Osteocyte (in vitro differentiated cells): ENCODE data around the gene CENPO. TPM values are rescaled to one million over a fixed set of nuclear protein-coding genes. Genes with fewer than 3 reads are reported as not detected.

Experiments used
- DNase-seq: peaks from one replicate; pipeline ENCODE4 v3.0.0; 2021; ENCODE audit warnings: mixed read lengths; ENCODE audit not compliant: unreplicated experiment; ENCODE audit errors: extremely low spot score
- H3K27ac Mint-ChIP-seq: one replicate; pipeline ENCODE4 v1.8.0; 2021; ENCODE audit warnings: mild to moderate bottlenecking, mixed read lengths; ENCODE audit not compliant: unreplicated experiment
- H3K27me3 Mint-ChIP-seq: one replicate; pipeline ENCODE4 v1.8.0; 2021; ENCODE audit warnings: mixed read lengths; ENCODE audit not compliant: unreplicated experiment
- H3K36me3 Mint-ChIP-seq: one replicate; pipeline ENCODE4 v1.8.0; 2021; ENCODE audit warnings: mixed read lengths; ENCODE audit not compliant: unreplicated experiment
- H3K4me1 Mint-ChIP-seq: one replicate; pipeline ENCODE4 v1.8.0; 2021; ENCODE audit warnings: mixed read lengths; ENCODE audit not compliant: unreplicated experiment
- H3K4me3 Mint-ChIP-seq: one replicate; pipeline ENCODE4 v1.8.0; 2021; ENCODE audit warnings: mild to moderate bottlenecking, moderate library complexity, mixed read lengths; ENCODE audit not compliant: unreplicated experiment
- H3K9me3 Mint-ChIP-seq: one replicate; pipeline ENCODE4 v1.8.0; 2021; ENCODE audit warnings: mixed read lengths; ENCODE audit not compliant: unreplicated experiment
- CTCF ChIP-seq: fragments of 200-600 bp; sonication (generic); IDR thresholded peaks from 2 replicates; pipeline ENCODE4 v1.5.0; 2021; ENCODE audit warnings: antibody characterized with exemption, mild to moderate bottlenecking, moderate library complexity
- total RNA-seq: library from RNA; stranded (reverse); gene quantifications from 2 replicates; pipeline ENCODE4 v1.2.1, GENCODE V29; 2021

Gene CENPO
- total RNA-seq, 1 donor from 2014 or later: 12.8 TPM

- Mint-ChIP-seq H3K4me1 (peaks cover 14% of the 10 kb centered on the region), H3K36me3 (peaks cover 36% of the 10 kb centered on the region), H3K4me3 (no peak overlapping the region), H3K9me3 (no peaks in the 10 kb centered on the region), H3K27me3 (no peaks in the 10 kb centered on the region), H3K27ac (no peak overlapping the region)
- no peak for DNase-seq
- TF ChIP-seq CTCF: no peak
Observed at GRCh38 chr2:24837996-24838513, 44.8 kb downstream of the CENPO start.

GRCh38 chr2:24838541-24838940 lies 45.3 kb downstream of the CENPO start:
- no peaks in the 10 kb centered on the region for H3K9me3 Mint-ChIP-seq
- peaks cover 36% of the 10 kb centered on the region for H3K36me3 Mint-ChIP-seq
- H3K4me3 Mint-ChIP-seq: no peak overlapping the region
- H3K4me1 Mint-ChIP-seq: peaks cover 14% of the 10 kb centered on the region
- H3K27me3 Mint-ChIP-seq: no peaks in the 10 kb centered on the region
- DNase-seq: no peak
- no peak for TF ChIP-seq CTCF
- H3K27ac Mint-ChIP-seq: no peak overlapping the region

GRCh38 chr2:24839729-24840128 lies 46.5 kb downstream of the CENPO start:
- no peak for DNase-seq
- Mint-ChIP-seq H3K4me1 (peaks cover 10% of the 10 kb centered on the region), H3K36me3 (peaks cover 33% of the 10 kb centered on the region), H3K27ac (no peak overlapping the region), H3K9me3 (no peaks in the 10 kb centered on the region), H3K27me3 (no peaks in the 10 kb centered on the region), H3K4me3 (no peak overlapping the region)
- TF ChIP-seq CTCF: no peak

GRCh38 chr2:24840164-24840869 lies 47.1 kb downstream of the CENPO start:
- Mint-ChIP-seq H3K27ac (no peak overlapping the region), H3K27me3 (no peaks in the 10 kb centered on the region), H3K9me3 (no peaks in the 10 kb centered on the region), H3K4me1 (peaks cover 7% of the 10 kb centered on the region), H3K36me3 (peaks cover 29% of the 10 kb centered on the region), H3K4me3 (no peak overlapping the region)
- DNase-seq: no peak
- no peak for TF ChIP-seq CTCF

GRCh38 chr2:24840962-24841945 lies 48.0 kb downstream of the CENPO start:
- Mint-ChIP-seq H3K27ac (no peak overlapping the region), H3K4me1 (peaks cover 5% of the 10 kb centered on the region), H3K27me3 (no peaks in the 10 kb centered on the region), H3K36me3 (peaks cover 23% of the 10 kb centered on the region), H3K4me3 (no peak overlapping the region), H3K9me3 (no peaks in the 10 kb centered on the region)
- no peak for TF ChIP-seq CTCF
- DNase-seq: no peak
